NCI-H2196 (cell line): Measurements from ENCODE around the gene M1AP.

Experiments
- DNase-seq: peaks from one replicate; lab custom pipeline; 2025; ENCODE audit not compliant: unreplicated experiment; lab: John Stamatoyannopoulos, UW

Gene M1AP

GRCh38 chr2:74548900-74549826 is 99.0 kb downstream of the M1AP start:
- DNase-seq, result peak; percentile 46

GRCh38 chr2:74548285-74548899 is 99.7 kb downstream of the M1AP start:
- no peak for DNase-seq

GRCh38 chr2:74546004-74546403 is 102.1 kb downstream of the M1AP start:
- DNase-seq, result no peak

- no peak for DNase-seq
These were observed 103.5 kb downstream of the M1AP start for GRCh38 chr2:74544634-74545033.

GRCh38 chr2:74542978-74543377 is 105.2 kb downstream of the M1AP start:
- DNase-seq, result no peak

- no peak for DNase-seq
These were observed 107.8 kb downstream of the M1AP start for GRCh38 chr2:74540291-74540690.

GRCh38 chr2:74538881-74539339 is 109.2 kb downstream of the M1AP start:
- DNase-seq, result no peak

GRCh38 chr2:74537140-74537539 is 111.0 kb downstream of the M1AP start:
- DNase-seq, result no peak

GRCh38 chr2:74536166-74536950 is 111.8 kb downstream of the M1AP start:
- no peak for DNase-seq

- no peak for DNase-seq
These were observed 112.6 kb downstream of the M1AP start for GRCh38 chr2:74535440-74535965.

- DNase-seq, result no peak
These were observed 113.7 kb downstream of the M1AP start for GRCh38 chr2:74534411-74534810.

GRCh38 chr2:74533464-74533863 is 114.7 kb downstream of the M1AP start:
- DNase-seq, result no peak

- DNase-seq, result no peak
These were observed 115.9 kb downstream of the M1AP start for GRCh38 chr2:74532222-74532621.

- DNase-seq, result no peak
These were observed 116.5 kb downstream of the M1AP start for GRCh38 chr2:74531666-74532065.

GRCh38 chr2:74530239-74531187 is 117.6 kb downstream of the M1AP start:
- no peak for DNase-seq

- DNase-seq, result peak; percentile 93
These were observed 118.5 kb downstream of the M1AP start, which contains the start of the genes AUP1 and HTRA2 for GRCh38 chr2:74529357-74530238. TSS of gene AUP1 (minus strand) at chr2:74529706. CDS start at chr2:74529629, 77 bp downstream. TSS of gene HTRA2 (plus strand) at chr2:74529933. CDS start at chr2:74530007, 74 bp downstream.

- DNase-seq, result no peak
These were observed 119.4 kb downstream of the M1AP start for GRCh38 chr2:74528600-74529356.

GRCh38 chr2:74527741-74528140 is 120.4 kb downstream of the M1AP start:
- no peak for DNase-seq
